ENCODE data around the gene MORF4L1.
"Not testable (repeated sequence)": the region's sequence is repeated elsewhere in the genome, so short reads cannot be mapped to it uniquely, and the experiment has no call there.

The MORF4L1 gene

GRCh38 chr15:78872155-78872971, at the start of gene MORF4L1:
TSS of gene MORF4L1 (plus strand) at chr15:78872890. CDS start at chr15:78873018, 128 bp downstream.
- DNase-seq (ENCODE audit: low read depth) = peak; percentile 89

- no peak for DNase-seq (ENCODE audit: low read depth)
Observed at GRCh38 chr15:78828920-78829319, 43.8 kb upstream of the MORF4L1 start.

GRCh38 chr15:78830514-78831228, 42.0 kb upstream of the MORF4L1 start:
- no peak for DNase-seq (ENCODE audit: low read depth)

GRCh38 chr15:78831229-78832207, 41.2 kb upstream of the MORF4L1 start:
- DNase-seq (ENCODE audit: low read depth) = no peak

DNA sequence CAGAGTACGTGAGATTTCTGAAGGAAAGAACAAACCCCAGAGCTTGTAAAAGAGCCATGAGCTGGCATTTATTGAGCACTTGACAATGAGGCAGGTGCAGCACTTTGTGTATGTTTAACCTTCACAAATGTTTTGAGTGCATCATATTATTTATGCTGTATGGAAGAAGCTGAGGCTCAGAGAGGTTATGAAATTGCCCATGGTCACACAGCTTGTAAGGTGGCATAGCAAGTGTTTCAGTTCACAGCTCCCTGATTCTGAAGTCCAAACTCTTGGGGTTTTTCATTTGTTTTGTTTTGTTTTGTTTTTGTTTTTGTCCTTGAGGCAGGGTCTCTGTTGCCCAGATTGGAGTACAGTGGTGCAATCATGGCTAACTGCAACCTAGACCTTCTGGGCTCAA, 36.4 kb upstream of the MORF4L1 start:
- DNase-seq (ENCODE audit: low read depth) = no peak

- DNase-seq (ENCODE audit: low read depth) = no peak
Observed at GRCh38 chr15:78837131-78837530, 35.6 kb upstream of the MORF4L1 start.

DNA sequence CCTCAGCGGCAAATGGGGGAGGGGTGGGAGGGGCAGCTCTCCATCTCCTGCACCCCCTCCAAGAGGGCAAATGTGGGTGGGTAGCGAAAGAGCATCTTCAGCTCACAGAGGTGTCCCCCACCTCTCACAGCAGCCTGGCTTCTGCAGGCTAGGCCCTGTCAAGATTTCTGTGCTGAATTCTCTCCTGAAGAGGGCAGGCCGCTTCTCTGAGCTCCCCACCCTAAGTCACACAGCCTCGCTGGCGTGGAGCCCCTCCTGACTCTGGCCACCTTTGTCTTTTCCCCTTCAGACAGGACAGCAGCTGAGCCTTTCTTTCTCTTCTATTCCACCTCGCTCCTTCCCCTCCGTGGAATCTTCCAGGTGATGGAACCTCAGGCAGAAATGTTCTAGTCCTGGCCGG, 35.1 kb upstream of the MORF4L1 start:
- no peak for DNase-seq (ENCODE audit: low read depth)

GRCh38 chr15:78838489-78838888, 34.2 kb upstream of the MORF4L1 start:
- DNase-seq (ENCODE audit: low read depth) = no peak

GRCh38 chr15:78839151-78839550, 33.5 kb upstream of the MORF4L1 start:
- DNase-seq (ENCODE audit: low read depth) = not testable (repeated sequence)

GRCh38 chr15:78840661-78841375, 31.9 kb upstream of the MORF4L1 start:
- no peak for DNase-seq (ENCODE audit: low read depth)

- no peak for DNase-seq (ENCODE audit: low read depth)
Observed at GRCh38 chr15:78841376-78841706, 31.3 kb upstream of the MORF4L1 start.

GRCh38 chr15:78841891-78842290, 30.8 kb upstream of the MORF4L1 start:
- DNase-seq (ENCODE audit: low read depth) = no peak

DNA sequence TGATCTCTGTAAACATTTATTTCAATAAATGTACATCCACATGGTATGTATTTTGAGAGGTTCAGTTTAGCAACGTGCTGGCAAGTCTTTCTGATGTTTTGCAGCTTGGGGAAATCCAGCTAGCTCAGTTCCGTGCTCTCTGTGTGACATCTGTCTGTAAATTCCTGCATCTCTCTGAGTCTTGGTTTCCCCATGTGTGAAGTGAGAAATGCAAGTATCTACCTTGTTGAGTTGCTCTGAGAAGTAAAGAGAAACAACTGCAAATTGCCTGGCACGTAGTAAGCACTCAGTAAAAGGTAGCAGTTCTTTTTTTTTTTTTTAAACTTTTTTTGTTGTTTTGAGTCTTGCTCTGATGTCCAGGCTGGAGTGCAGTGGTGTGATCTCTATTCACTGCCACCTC, 30.2 kb upstream of the MORF4L1 start:
- DNase-seq (ENCODE audit: low read depth) = no peak

DNA sequence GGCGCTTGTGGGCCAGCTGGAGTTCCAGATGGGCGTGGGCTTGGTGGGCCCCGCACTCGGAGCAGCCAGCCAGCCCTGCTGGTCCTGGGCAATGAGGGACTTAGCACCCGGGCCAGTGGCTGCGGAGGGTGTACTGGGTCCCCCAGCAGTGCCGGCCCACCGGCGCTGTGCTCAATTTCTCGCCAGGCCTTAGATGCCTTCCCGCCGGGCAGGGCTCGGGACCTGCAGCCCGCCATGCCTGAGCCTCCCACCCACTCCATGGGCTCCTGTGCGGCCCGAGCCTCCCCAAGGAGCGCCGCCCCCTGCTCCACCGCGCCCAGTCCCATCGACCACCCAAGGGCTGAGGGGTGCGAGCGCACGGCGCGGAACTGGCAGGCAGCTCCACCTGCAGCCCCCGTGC, 25.8 kb upstream of the MORF4L1 start:
- DNase-seq (ENCODE audit: low read depth) = not testable (repeated sequence)

DNA sequence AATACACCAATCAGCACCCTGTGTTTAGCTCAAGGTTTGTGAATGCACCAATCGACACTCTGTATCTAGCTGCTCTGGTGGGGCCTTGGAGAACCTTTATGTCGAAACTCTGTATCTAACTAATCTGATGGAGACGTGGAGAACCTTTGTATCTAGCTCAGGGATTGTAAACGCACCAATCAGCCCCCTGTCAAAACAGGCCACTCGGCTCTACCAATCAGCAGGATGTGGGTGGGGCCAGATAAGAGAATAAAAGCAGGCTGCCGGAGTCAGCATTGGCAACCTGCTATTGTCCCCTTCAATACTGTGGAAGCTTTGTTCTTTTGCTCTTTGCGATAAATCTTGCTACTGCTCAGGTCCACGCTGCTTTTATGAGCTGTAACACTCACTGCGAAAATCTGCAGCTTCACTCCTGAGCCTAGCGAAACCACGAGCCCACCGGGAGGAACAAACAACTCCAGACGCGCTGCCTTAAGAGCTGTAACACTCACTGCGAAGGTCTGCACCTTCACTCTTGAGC, 25.2 kb upstream of the MORF4L1 start:
- not testable (repeated sequence) for DNase-seq (ENCODE audit: low read depth)

GRCh38 chr15:78850352-78850751, 22.3 kb upstream of the MORF4L1 start:
- no peak for DNase-seq (ENCODE audit: low read depth)

- no peak for DNase-seq (ENCODE audit: low read depth)
Observed at GRCh38 chr15:78850941-78851755, 21.5 kb upstream of the MORF4L1 start.

GRCh38 chr15:78853500-78853899, 19.2 kb upstream of the MORF4L1 start:
- no peak for DNase-seq (ENCODE audit: low read depth)

GRCh38 chr15:78854833-78855372, 17.8 kb upstream of the MORF4L1 start:
- DNase-seq (ENCODE audit: low read depth) = no peak

DNA sequence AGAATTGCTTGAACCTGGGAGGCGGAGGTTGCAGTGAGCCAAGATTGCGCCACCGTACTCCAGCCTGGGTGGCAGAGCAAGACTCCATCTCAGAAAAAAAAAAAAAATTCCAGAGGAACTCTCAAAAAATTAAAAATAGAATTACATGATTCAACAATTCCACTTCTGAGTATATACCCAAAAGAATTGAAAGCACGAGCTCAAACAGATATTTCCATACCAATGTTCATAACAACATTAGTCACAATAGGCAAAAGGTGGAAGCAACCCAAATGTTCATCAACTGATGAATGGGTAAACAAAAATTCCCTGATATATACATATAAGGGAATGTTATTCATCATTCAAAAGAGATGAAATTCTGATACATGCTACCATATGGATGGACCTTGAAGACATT, 16.9 kb upstream of the MORF4L1 start:
- no peak for DNase-seq (ENCODE audit: low read depth)

Measured in activated T-cell treated with anti-CD3 and anti-CD28 coated beads for 1 hour (primary cell).